SH-SY5Y (cell line): ENCODE results near the gene SCML1.

Experiments used
- GATA2 ChIP-seq: IDR thresholded peaks from 2 replicates; pipeline ENCODE4 v1.6.1; 2011; ENCODE audit warnings: mild to moderate bottlenecking, low read depth, low read length
- GATA3 ChIP-seq: IDR thresholded peaks from 2 replicates; pipeline ENCODE4 v1.6.1; 2011; ENCODE audit warnings: low read depth, mild to moderate bottlenecking, low read length, moderate library complexity

SCML1 gene

DNA sequence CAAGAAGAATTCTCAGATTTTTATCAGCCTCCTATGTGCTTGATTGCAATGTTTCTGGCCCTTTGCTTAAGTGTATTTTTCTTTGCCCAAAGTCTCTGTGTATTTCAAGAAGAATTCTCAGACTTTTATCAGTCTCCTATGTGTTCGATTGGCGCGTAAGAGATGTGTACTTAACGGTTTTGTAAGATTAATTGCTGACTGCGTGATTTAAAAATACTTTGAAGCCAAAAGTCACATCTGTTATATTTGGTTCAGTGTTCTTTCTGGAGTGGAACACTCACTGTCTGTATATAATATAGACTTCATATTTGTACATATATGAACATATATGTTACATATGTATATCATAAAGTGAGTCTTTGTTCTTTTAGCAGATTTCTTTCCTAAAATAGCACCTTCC is 11.4 kb downstream of the SCML1 start:
- TF ChIP-seq GATA3 (no peak), GATA2 (no peak)

DNA sequence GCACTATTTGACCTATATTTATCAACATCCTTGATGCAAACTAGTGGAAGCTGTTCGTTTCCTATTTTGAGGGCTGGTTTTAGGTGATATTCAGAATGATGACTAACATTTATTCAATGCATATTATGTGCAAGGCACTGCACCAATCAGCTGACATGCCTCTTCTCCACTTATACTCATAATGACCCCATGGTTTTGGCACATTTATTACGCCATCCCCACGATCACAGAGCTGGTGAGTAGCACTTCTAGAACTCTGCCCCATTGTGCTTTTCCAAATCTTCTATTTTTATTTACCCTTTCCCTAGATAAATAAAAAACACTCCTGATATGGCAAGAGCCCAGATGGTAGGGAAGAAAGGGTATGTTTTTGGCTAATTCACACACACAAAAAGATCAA is 13.1 kb downstream of the SCML1 start:
- TF ChIP-seq GATA3 = no peak
- TF ChIP-seq GATA2 = no peak

DNA sequence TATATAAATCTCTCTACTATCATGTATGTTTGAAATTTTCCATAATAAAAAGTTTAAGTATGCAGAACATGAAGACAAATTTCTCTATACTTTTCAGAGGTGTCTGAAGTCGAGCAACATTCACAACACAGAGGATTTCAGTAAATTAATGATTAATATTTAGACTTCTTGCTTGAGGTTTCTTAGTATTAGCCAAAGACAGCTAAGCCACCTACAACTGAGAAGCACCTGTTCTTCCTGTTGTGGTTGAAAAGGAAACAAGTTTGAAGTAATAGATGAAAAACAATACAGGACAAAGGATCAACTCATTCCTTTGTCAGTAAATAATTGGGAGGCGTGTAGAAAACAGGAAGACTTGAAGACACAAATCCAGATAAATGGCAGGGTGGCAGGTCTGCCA is 21.1 kb downstream of the SCML1 start:
- TF ChIP-seq GATA3 (no peak), GATA2 (no peak)

DNA sequence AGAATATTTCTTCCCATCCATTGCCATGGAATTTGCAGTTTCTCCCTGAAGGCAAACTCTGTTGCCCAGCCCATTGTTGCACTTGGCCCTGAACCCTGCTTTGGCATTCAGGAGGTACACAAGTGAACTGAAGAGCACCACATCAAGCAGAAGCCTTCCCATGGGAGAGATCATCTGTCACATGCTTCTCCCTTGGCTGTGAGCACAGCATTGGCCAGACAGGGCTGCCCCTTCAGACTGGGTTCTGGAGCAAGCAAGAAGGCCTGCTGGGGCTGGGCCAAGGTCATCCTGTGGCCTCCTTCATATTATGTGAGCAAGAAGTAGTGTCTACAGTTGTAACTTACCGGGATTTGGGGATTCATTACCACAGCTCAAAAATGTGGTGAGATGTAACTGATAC is 22.7 kb downstream of the SCML1 start:
- TF ChIP-seq GATA2 = no peak
- no peak for TF ChIP-seq GATA3

DNA sequence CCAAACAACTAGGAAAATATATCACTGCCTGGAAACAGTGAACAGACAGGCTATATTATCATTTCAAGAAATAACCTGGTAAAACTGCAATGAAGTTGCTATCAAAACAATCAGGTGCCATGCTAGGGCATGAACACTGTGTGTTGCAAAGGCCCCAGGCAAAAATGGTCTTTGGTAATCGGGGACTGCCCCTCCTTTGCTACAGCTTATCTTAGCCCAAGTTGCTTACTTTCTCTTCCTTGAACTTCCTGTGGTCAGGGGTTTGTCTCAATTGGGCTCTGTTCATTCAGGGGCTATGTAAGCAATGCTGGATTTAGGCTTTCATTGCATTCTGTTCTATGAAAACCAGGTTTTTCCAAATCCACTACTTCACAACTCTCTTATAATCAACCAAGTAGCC is 30.4 kb downstream of the SCML1 start:
- TF ChIP-seq GATA3 = no peak
- TF ChIP-seq GATA2 = no peak

DNA sequence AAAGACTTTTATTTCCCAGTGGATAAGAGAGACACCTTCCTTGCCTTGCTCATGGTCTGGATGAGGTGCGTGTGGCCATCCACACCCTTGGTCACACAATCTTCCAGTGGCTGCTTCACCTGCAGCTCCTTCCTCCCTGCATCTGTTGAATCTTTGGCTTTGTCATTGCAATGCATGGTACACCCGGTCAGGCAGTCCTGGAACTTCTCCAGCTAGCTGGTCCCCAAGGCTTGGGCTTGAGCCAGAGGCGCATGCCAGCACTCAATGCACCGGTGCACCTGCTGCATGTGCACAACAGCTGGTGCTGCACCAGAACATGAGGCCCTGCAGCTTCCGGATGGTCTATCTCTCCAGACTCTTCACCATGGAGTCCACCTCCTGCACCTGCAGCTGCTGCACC is 31.7 kb downstream of the SCML1 start:
- TF ChIP-seq GATA3 = no peak
- TF ChIP-seq GATA2 = no peak

DNA sequence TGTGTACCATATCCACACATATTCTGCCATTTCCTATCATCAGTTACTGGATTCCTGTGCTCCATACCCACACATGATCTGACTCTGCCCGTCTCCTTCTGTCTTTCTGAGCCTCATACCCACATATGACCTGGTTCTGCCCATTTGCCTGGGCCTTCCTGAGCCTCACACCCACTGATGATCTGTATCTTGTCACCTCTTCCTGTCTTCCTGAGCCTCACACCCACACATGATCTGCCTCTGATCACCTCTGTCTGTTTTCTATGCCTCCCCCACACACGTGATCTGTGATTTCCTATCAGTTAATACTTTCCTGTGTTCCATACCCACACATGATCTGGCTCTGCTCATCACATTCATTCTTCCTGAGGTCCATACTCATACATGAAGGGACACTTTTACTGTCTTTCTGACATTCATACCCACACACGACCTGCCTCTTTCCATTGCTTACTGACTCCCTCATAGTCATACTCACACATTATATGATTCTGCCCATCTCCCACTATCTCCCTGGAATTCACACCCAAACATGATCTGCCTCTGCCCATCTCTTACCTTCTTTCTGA is 32.5 kb downstream of the SCML1 start:
- no peak for TF ChIP-seq GATA3
- no peak for TF ChIP-seq GATA2

DNA sequence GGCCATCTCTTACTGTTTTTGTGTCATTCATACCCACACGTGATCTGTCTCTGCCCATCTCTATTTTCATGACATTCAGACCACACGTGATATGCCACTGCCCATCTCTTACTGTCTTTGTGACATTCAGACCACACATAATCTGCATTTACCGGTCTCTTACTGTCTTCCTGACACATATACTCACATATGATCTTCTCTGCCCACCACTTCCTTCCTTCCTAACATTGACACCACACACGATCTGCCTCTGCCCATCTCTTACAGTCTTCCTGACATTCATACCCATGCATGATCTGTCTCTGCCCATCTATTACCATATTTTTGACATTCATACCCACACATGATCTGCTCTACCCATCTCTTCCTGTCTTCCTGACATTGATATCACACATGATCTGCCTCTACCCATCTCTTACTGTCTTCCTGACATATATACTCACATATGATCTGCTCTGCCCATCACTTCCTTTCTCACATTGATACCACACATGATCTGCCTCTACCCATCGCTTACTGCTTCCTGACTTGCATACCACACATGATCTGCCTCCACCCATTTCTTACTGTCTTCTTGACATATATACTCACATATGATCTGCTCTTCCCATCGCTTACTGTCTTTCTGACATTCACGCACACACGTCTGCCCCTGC is 36.1 kb downstream of the SCML1 start:
- TF ChIP-seq GATA3 (no peak), GATA2 (no peak)

DNA sequence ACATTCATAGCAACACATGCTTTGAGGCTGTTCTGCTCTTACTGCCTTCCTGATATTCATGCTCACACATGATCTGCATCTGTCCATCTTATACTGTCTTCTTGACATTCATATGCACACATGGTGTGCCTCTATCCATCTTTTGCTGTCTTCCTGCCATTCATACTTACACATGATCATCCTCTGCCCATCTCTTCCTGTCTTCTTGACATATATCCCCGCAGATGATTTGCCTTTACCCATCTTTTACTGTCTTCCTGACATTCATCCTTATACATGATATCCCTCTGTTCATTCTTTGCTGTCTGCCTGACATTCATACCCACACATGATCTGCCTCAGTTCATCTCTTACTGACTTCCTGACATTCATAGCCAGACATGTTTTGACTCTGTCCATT is 36.8 kb downstream of the SCML1 start:
- no peak for TF ChIP-seq GATA2
- TF ChIP-seq GATA3 = no peak

DNA sequence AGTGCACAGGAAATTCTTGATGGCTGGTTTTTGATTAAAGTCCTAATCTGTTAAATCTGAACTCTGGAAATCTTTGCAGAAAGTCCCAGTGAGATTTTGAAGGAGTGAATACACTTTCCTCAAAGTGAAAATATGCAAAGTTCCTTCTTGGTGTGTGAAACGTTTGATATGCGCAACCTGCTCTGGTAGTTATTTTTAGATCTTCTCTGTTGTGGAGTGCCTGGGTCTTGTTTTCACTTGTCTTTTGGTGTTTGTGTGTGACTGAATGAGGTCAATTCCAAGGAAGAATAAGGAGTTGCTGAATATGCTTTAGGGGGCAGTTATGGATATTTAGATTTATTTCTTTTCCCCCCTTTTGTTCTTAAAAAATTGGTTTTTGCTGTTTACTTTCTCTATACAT is 41.7 kb downstream of the SCML1 start:
- TF ChIP-seq GATA2 (no peak), GATA3 (no peak)

DNA sequence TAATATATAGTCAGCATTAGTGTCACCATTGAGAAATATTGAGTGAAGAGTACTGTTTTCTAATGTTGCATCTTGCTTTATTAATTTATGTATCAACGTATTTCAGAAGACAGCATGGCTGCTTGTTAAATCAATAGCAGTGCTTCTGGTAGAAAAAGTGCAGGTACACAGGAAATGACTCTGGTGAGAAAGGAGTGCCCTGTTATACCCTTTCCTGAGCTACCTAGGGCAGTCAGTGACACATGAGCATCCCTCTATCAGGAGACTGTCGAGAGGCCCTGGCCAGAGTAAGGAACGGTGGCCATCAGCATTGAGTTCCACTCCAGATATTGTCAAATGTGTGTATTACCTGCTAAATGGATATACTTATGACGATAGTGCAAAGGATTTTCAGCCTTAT is 42.1 kb downstream of the SCML1 start:
- TF ChIP-seq GATA3 (no peak), GATA2 (no peak)

DNA sequence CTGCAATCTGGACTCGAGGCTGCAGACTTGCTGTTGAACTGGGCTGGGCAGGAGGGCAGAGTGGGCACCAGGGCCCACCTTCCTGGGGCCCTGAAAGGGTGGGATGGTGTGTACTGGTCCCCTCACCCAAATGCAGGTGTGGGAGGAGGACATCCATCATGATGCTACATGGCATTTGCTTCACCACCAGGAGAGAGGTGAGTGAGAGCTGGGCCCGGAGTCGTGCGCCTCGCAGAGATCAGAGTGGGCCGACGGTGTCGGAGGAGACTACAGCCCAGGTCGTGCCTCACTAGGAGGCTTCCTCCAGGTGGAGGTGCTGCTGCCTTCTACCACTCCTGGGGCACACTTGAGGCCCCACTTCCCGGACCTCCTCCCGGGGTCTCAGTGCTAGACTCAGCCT is 50.3 kb downstream of the SCML1 start:
- TF ChIP-seq GATA2 (no peak), GATA3 (no peak)

DNA sequence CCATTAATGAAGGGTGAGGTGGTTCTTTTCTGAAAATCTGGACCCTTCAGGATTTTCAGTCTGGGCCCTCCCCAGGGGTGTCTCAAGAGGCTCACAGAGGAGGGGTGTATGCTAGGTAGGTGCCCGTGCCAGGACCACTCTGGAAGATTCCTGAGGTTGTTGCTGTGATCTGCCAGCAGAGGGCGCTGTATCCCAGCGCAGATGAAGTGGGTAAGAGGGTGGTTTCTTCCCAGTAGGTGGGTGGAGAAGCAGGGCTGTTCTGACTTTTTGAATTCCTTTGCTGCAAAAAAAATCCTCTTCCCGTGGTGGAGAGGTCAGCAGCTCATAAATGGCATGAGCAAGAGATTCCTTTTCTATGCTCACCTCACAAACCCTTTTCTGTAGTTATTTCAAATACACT is 51.1 kb downstream of the SCML1 start:
- TF ChIP-seq GATA2 (no peak), GATA3 (no peak)

DNA sequence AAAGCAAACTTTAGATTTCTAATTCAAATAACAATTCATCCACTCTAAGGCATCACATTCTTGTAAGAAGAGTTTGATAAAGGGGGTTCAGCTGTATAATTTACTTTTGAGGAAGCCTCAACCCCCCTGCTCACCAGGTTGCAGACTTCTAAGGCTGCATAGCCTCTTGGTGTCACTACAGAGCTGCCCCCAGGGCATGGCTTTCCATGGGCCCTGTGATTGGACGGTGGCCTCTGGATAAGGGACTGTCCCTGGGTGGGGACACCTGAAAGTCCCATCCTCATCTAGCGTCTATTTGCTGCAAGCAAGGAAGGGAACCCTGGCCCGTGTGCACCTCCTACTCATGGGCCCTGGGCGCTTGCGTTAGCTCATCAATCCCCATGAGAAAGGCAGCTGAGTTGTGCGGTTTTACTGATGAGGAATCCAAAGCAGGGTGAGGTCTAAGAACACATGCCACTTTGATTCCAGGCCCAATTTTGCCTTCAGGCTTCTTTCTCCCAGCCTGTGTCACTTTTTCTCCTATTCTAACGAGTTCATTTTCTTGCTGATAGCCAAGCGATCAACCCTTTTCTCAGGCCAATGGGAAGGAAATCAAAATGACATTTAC is 51.8 kb downstream of the SCML1 start:
- TF ChIP-seq GATA2 (no peak), GATA3 (no peak)

DNA sequence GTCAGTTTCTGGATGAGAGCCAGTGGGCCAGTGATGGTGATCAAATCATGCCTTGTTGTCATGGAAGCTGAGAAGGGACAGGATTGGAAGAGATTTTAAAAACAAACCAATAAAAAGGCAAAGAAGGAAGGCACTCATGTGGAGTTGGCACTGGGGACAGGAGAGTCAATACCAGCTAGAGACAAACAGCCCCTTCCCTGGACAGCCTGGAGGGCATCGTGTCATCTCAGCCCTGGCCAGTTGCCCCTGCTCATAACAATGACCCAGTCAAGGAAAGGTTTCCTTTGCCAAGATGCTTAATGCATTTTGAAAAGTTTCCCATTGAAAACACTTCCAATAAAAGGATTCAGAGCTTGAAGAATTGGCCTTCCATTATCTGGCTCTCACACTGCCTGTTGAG is 55.5 kb downstream of the SCML1 start:
- TF ChIP-seq GATA2 (no peak), GATA3 (no peak)
